Erythroblast (primary cell): ENCODE results near the gene TMEM240.

Experiments used
- GATA1 ChIP-seq: IDR thresholded peaks from 2 replicates; pipeline ENCODE4 v1.6.1; 2011; ENCODE audit warnings: low read depth, mild to moderate bottlenecking, control low read depth, low read length, moderate library complexity
- POLR2A ChIP-seq: IDR thresholded peaks from 2 replicates; pipeline ENCODE4 v1.6.1; 2011; ENCODE audit warnings: mild to moderate bottlenecking, low read length

GRCh38 chr1:1536938-1537546 is 3.4 kb downstream of the TMEM240 start:
- TF ChIP-seq POLR2A, result no peak
- TF ChIP-seq GATA1, result no peak
